Activated naive CD4-positive, alpha-beta T cell treated with anti-CD3 and anti-CD28 coated beads, Interleukin-2, amount 50 U/mL, for 72 hours (primary cell): ENCODE results near the gene AATF. TPM values are rescaled to one million over a fixed set of nuclear protein-coding genes. Genes with fewer than 3 reads are reported as not detected.

ENCODE experiments used
- ATAC-seq, 2 donors: fragments of 150-1000 bp; cut with Tn5 transposase; 2 replicates each; pipeline ENCODE4 v1.10.0; 2021; ENCODE audit warnings: mild to moderate bottlenecking in 2 of 2, moderate library complexity in 2 of 2
- DNase-seq, 2 donors: peaks; one replicate each; pipeline ENCODE4 v3.0.0; 2021 to 2022; ENCODE audit warnings: low spot score in 2 of 2
- H3K27ac Mint-ChIP-seq, 2 donors: one replicate each; pipeline ENCODE4 v1.8.0; 2022; ENCODE audit warnings: mild to moderate bottlenecking in 2 of 2, mixed read lengths in 2 of 2
- H3K36me3 Mint-ChIP-seq, 2 donors: one replicate each; pipeline ENCODE4 v1.8.0; 2022; ENCODE audit warnings: mixed read lengths in 2 of 2
- H3K9me3 Mint-ChIP-seq, 2 donors: one replicate each; pipeline ENCODE4 v1.8.0; 2022; ENCODE audit warnings: mixed read lengths in 2 of 2
- total RNA-seq, 2 donors: library from RNA; stranded (reverse); gene quantifications; one replicate each; pipeline ENCODE4 v1.2.3, GENCODE V29; 2022

Gene AATF
- total RNA-seq: 10 to 100 TPM; 49.9 to 80.1 TPM

- DNase-seq: peak; percentile 98 to 99
- Mint-ChIP-seq H3K9me3 (peaks cover 0 to 2% of the 10 kb centered on the region in 2 donors), H3K27ac (peak within 1 kb of the TSS; percentile 90 to 99), H3K36me3 (peaks cover 41 to 42% of the 10 kb centered on the region in 2 donors)
- ATAC-seq: peak; percentile 98
Observed at GRCh38 chr17:36948717-36949460, at the start of gene AATF. TSS of gene AATF (plus strand) at chr17:36948954. CDS start at chr17:36949126, 172 bp downstream.

GRCh38 chr17:36899250-36900159, 49.2 kb upstream of the AATF start:
- H3K9me3 Mint-ChIP-seq: no peaks in the 10 kb centered on the region
- no peak overlapping the region for H3K27ac Mint-ChIP-seq
- DNase-seq (no peak), ATAC-seq (no peak)
- no peaks in the 10 kb centered on the region for H3K36me3 Mint-ChIP-seq

GRCh38 chr17:36900160-36900512, 48.6 kb upstream of the AATF start:
- ATAC-seq (no peak), DNase-seq (no peak)
- no peaks in the 10 kb centered on the region for H3K9me3 Mint-ChIP-seq
- H3K27ac Mint-ChIP-seq: no peak overlapping the region
- H3K36me3 Mint-ChIP-seq: no peaks in the 10 kb centered on the region

GRCh38 chr17:36901506-36901905, 47.2 kb upstream of the AATF start:
- Mint-ChIP-seq H3K36me3 (no peaks in the 10 kb centered on the region), H3K9me3 (no peaks in the 10 kb centered on the region)
- no peak for ATAC-seq

GRCh38 chr17:36907407-36907806, 41.3 kb upstream of the AATF start:
- Mint-ChIP-seq H3K9me3 (no peaks in the 10 kb centered on the region), H3K27ac (no peak overlapping the region), H3K36me3 (no peaks in the 10 kb centered on the region)
- DNase-seq: no peak
- ATAC-seq: no peak

More at GRCh38 chr17:36901506-36901905, 47.2 kb upstream of the AATF start:
- no peak for DNase-seq
- H3K27ac Mint-ChIP-seq: no peak overlapping the region

- Mint-ChIP-seq H3K36me3 (no peaks in the 10 kb centered on the region), H3K9me3 (no peaks in the 10 kb centered on the region), H3K27ac (no peak overlapping the region)
- ATAC-seq (no peak), DNase-seq (no peak)
Observed at GRCh38 chr17:36910513-36910912, 38.2 kb upstream of the AATF start.

GRCh38 chr17:36911001-36911400, 37.8 kb upstream of the AATF start:
- Mint-ChIP-seq H3K27ac (no peak overlapping the region), H3K9me3 (no peaks in the 10 kb centered on the region), H3K36me3 (no peaks in the 10 kb centered on the region)
- no peak for DNase-seq
- ATAC-seq: no peak

- DNase-seq (no peak), ATAC-seq (no peak)
- H3K27ac Mint-ChIP-seq: no peak overlapping the region
- H3K36me3 Mint-ChIP-seq: no peaks in the 10 kb centered on the region
- no peaks in the 10 kb centered on the region for H3K9me3 Mint-ChIP-seq
Observed at GRCh38 chr17:36913132-36913531, 35.6 kb upstream of the AATF start.

GRCh38 chr17:36918211-36918691, 30.5 kb upstream of the AATF start:
- H3K9me3 Mint-ChIP-seq: no peaks in the 10 kb centered on the region
- no peaks in the 10 kb centered on the region for H3K36me3 Mint-ChIP-seq
- DNase-seq (no peak), ATAC-seq (no peak)
- no peak overlapping the region for H3K27ac Mint-ChIP-seq

GRCh38 chr17:36919407-36919968, 29.3 kb upstream of the AATF start:
- H3K9me3 Mint-ChIP-seq: no peaks in the 10 kb centered on the region
- ATAC-seq: no peak
- no peak for DNase-seq
- H3K27ac Mint-ChIP-seq: no peak overlapping the region
- H3K36me3 Mint-ChIP-seq: no peaks in the 10 kb centered on the region

GRCh38 chr17:36920032-36921005, 28.4 kb upstream of the AATF start:
- peak overlapping the region in 1 of 2 donors; percentile 75 for H3K27ac Mint-ChIP-seq
- no peaks in the 10 kb centered on the region for H3K36me3 Mint-ChIP-seq
- peak; percentile 33 to 34 for ATAC-seq

GRCh38 chr17:36921095-36921851, 27.5 kb upstream of the AATF start:
- Mint-ChIP-seq H3K27ac (peak overlapping the region; percentile 63 to 75), H3K9me3 (no peaks in the 10 kb centered on the region), H3K36me3 (no peaks in the 10 kb centered on the region)
- ATAC-seq (peak; percentile 97 to 99), DNase-seq (peak; percentile 59 to 65)

More at GRCh38 chr17:36920032-36921005, 28.4 kb upstream of the AATF start:
- H3K9me3 Mint-ChIP-seq: no peaks in the 10 kb centered on the region
- DNase-seq: no peak

GRCh38 chr17:36922175-36922574, 26.6 kb upstream of the AATF start:
- H3K27ac Mint-ChIP-seq: peak overlapping the region in 1 of 2 donors; percentile 75
- no peaks in the 10 kb centered on the region for H3K36me3 Mint-ChIP-seq
- no peaks in the 10 kb centered on the region for H3K9me3 Mint-ChIP-seq
- ATAC-seq (no peak), DNase-seq (no peak)

- Mint-ChIP-seq H3K27ac (no peak overlapping the region), H3K36me3 (peaks cover 8 to 10% of the 10 kb centered on the region in 2 donors)
- ATAC-seq: no peak
Observed at GRCh38 chr17:36923814-36924221, 24.9 kb upstream of the AATF start.

GRCh38 chr17:36926226-36926625, 22.5 kb upstream of the AATF start:
- ATAC-seq (no peak), DNase-seq (no peak)
- no peaks in the 10 kb centered on the region for H3K9me3 Mint-ChIP-seq
- H3K36me3 Mint-ChIP-seq: peaks cover 12 to 15% of the 10 kb centered on the region in 2 donors
- H3K27ac Mint-ChIP-seq: no peak overlapping the region

More at GRCh38 chr17:36923814-36924221, 24.9 kb upstream of the AATF start:
- no peak for DNase-seq
- no peaks in the 10 kb centered on the region for H3K9me3 Mint-ChIP-seq
